Liver (tissue), 9 donors: Measurements from ENCODE around the gene FARS2. TPM values are rescaled to one million over a fixed set of nuclear protein-coding genes. Genes with fewer than 3 reads are reported as not detected.

Experiments
- DNase-seq: peaks from one replicate; pipeline ENCODE4 v3.0.0-alpha.2; 2017; ENCODE audit warnings: low spot score
- H3K27ac ChIP-seq, 2 donors: one replicate each; pipeline ENCODE4 v1.7.0; 2013; ENCODE audit warnings: inconsistent platforms in 2 of 2, low read length in 2 of 2, control low read depth in 1 of 2, low read depth in 1 of 2, mild to moderate bottlenecking in 1 of 2
- H3K27me3 ChIP-seq, 4 donors: one replicate each; pipeline versions ENCODE4 v1.6.1 to v1.7.0; 2013; ENCODE audit warnings: low read length in 3 of 4, inconsistent platforms in 1 of 4, mild to moderate bottlenecking in 1 of 4, moderate library complexity in 1 of 4; ENCODE audit not compliant: control insufficient read depth in 4 of 4, insufficient read depth in 4 of 4
- H3K36me3 ChIP-seq, 4 donors: one replicate each; pipeline versions ENCODE4 v1.6.1 to v1.7.0; 2013; ENCODE audit warnings: low read length in 3 of 4, mild to moderate bottlenecking in 3 of 4, low read depth in 1 of 4, moderate library complexity in 1 of 4; ENCODE audit not compliant: control insufficient read depth in 4 of 4, insufficient read depth in 3 of 4
- H3K4me1 ChIP-seq, 4 donors: one replicate each; pipeline versions ENCODE4 v1.6.1 to v1.7.0; 2013; ENCODE audit warnings: low read length in 3 of 4, mild to moderate bottlenecking in 3 of 4, moderate library complexity in 1 of 4; ENCODE audit not compliant: control insufficient read depth in 4 of 4, insufficient read depth in 4 of 4
- H3K4me3 ChIP-seq, 3 donors: one replicate each; pipeline versions ENCODE4 v1.6.1 to v1.7.0; 2013; ENCODE audit warnings: low read length in 3 of 3, control low read depth in 1 of 3, low read depth in 1 of 3, mild to moderate bottlenecking in 1 of 3
- H3K9ac ChIP-seq, 2 donors: one replicate each; pipeline ENCODE4 v1.7.0; 2013; ENCODE audit warnings: low read length in 2 of 2, mild to moderate bottlenecking in 2 of 2, moderate library complexity in 2 of 2, control low read depth in 1 of 2, low read depth in 1 of 2
- H3K9me3 ChIP-seq, 4 donors: one replicate each; pipeline versions ENCODE4 v1.6.1 to v1.7.0; 2013; ENCODE audit warnings: low read length in 3 of 4; ENCODE audit not compliant: control insufficient read depth in 4 of 4
- ATF3 ChIP-seq: IDR thresholded peaks from 2 replicates; pipeline ENCODE4 v1.6.1; 2016; ENCODE audit warnings: antibody characterized with exemption
- EGR1 ChIP-seq, 2 donors: IDR thresholded peaks; 2 replicates each; pipeline ENCODE4 v1.6.1; 2016 to 2018; ENCODE audit warnings: antibody characterized with exemption in 2 of 2, low read depth in 2 of 2
- FOXA1 ChIP-seq: IDR thresholded peaks from 2 replicates; pipeline ENCODE4 v1.6.1; 2016; ENCODE audit warnings: antibody characterized with exemption
- FOXA2 ChIP-seq: IDR thresholded peaks from 2 replicates; pipeline ENCODE4 v1.6.1; 2016; ENCODE audit warnings: antibody characterized with exemption
- GABPA ChIP-seq, 2 donors: IDR thresholded peaks in 1 of 2; conservative IDR thresholded peaks in 1 of 2; 2 replicates each; pipeline ENCODE4 v1.6.1; 2016; ENCODE audit warnings: antibody characterized with exemption in 2 of 2, mild to moderate bottlenecking in 1 of 2, moderate library complexity in 1 of 2
- HNF4A ChIP-seq, 2 donors: conservative IDR thresholded peaks; 2 replicates each; pipeline ENCODE4 v1.6.1; 2016; ENCODE audit warnings: antibody characterized with exemption in 2 of 2, mild to moderate bottlenecking in 2 of 2
- NR2F2 ChIP-seq: IDR thresholded peaks from 2 replicates; pipeline ENCODE4 v1.6.1; 2016; ENCODE audit warnings: antibody characterized with exemption
- RAD21 ChIP-seq, 2 donors: IDR thresholded peaks; 2 replicates each; pipeline ENCODE4 v1.6.1; 2016; ENCODE audit warnings: antibody characterized with exemption in 2 of 2, mild to moderate bottlenecking in 2 of 2
- REST ChIP-seq: IDR thresholded peaks from 2 replicates; pipeline ENCODE4 v1.6.1; 2016; ENCODE audit warnings: antibody characterized with exemption, mild to moderate bottlenecking
- RXRA ChIP-seq, 2 donors: IDR thresholded peaks; 2 replicates each; pipeline ENCODE4 v1.6.1; 2017 to 2018; ENCODE audit warnings: antibody characterized with exemption in 2 of 2, mild to moderate bottlenecking in 1 of 2
- SP1 ChIP-seq: IDR thresholded peaks from 2 replicates; pipeline ENCODE4 v1.6.1; 2018; ENCODE audit warnings: antibody characterized with exemption, mild to moderate bottlenecking
- TAF1 ChIP-seq: conservative IDR thresholded peaks from 2 replicates; pipeline ENCODE4 v1.6.1; 2016; ENCODE audit warnings: antibody characterized with exemption, mild to moderate bottlenecking
- YY1 ChIP-seq: IDR thresholded peaks from 2 replicates; pipeline ENCODE4 v1.6.1; 2016; ENCODE audit warnings: antibody characterized with exemption, mild to moderate bottlenecking
- ZBTB33 ChIP-seq: IDR thresholded peaks from 2 replicates; pipeline ENCODE4 v1.6.1; 2016; ENCODE audit warnings: antibody characterized with exemption
- WGBS: extraction: QIAGEN DNeasy Blood & Tissue Kit; methylation state at CpG from one replicate; pipeline ENCODE4 v1.1.7; 2013; 5-methylcytosine and 5-hydroxymethylcytosine counted together
- polyA plus RNA-seq, 2 donors: library from polyadenylated mRNA; stranded (reverse) in 1 of 2; unstranded in 1 of 2; fragments of 200-250 nt in 1 of 2; fragments of >200 nt in 1 of 2; fragmentation: Nextera tagmentation in 1 of 2; extraction: Ambion mirVana in 1 of 2; gene quantifications; one replicate each; pipeline versions ENCODE4 v1.2.1 to v1.2.3, GENCODE V29; 2013 to 2015
- total RNA-seq, 2 donors: library from RNA; depleted of rRNA; stranded (reverse); fragments of >200 nt; gene quantifications; one replicate each; pipeline ENCODE4 v1.2.3, GENCODE V29; 2014
- TF ChIP-seq, protein P1 (sequence below): fragments of 150-350 bp; IDR thresholded peaks from 2 replicates; pipeline ENCODE4 v1.5.1; 2017; ENCODE audit warnings: improper control_type of control experiment, low read depth, low read length; ENCODE audit not compliant: missing input control
- TF ChIP-seq, protein P2 (sequence below): IDR thresholded peaks from 2 replicates; pipeline ENCODE4 v1.6.1; 2016; ENCODE audit warnings: antibody characterized with exemption
- donor health status: healthy.
- donor health status: healthy.
- donor health status: healthy.
- donor health status: healthy.
- donor health status: healthy.

Gene FARS2
- total and polyA plus RNA-seq, 4 donors, result 7.8 to 25.9 (median 11.2) TPM

- H3K4me3 ChIP-seq, result no peak overlapping the region
- H3K9ac ChIP-seq, result no peak overlapping the region
- H3K4me1 ChIP-seq, result no peaks in the 10 kb centered on the region
- H3K27ac ChIP-seq, result no peak overlapping the region
- H3K27me3 ChIP-seq, result no peaks in the 10 kb centered on the region
- TF ChIP-seq ZBTB33 (no peak), GABPA (IDR thresholded peaks at IDR 0.05 in 1 of 2, conservative IDR thresholded peaks at IDR 0.05 in 1 of 2) (no peak), SP1 (no peak), RAD21 (IDR thresholded peaks at IDR 0.05) (no peak), FOXA2 (no peak), TAF1 (no peak)
- TF ChIP-seq, protein P1, sequence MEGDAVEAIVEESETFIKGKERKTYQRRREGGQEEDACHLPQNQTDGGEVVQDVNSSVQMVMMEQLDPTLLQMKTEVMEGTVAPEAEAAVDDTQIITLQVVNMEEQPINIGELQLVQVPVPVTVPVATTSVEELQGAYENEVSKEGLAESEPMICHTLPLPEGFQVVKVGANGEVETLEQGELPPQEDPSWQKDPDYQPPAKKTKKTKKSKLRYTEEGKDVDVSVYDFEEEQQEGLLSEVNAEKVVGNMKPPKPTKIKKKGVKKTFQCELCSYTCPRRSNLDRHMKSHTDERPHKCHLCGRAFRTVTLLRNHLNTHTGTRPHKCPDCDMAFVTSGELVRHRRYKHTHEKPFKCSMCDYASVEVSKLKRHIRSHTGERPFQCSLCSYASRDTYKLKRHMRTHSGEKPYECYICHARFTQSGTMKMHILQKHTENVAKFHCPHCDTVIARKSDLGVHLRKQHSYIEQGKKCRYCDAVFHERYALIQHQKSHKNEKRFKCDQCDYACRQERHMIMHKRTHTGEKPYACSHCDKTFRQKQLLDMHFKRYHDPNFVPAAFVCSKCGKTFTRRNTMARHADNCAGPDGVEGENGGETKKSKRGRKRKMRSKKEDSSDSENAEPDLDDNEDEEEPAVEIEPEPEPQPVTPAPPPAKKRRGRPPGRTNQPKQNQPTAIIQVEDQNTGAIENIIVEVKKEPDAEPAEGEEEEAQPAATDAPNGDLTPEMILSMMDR, result no peak
- TF ChIP-seq, protein P2, sequence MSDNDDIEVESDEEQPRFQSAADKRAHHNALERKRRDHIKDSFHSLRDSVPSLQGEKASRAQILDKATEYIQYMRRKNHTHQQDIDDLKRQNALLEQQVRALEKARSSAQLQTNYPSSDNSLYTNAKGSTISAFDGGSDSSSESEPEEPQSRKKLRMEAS, result no peak
- H3K9me3 ChIP-seq, result no peaks in the 10 kb centered on the region
- 97% methylated on average over 7 of the region's 7 CpGs for WGBS
- DNase-seq, result no peak
- no peaks in the 10 kb centered on the region for H3K36me3 ChIP-seq
These were observed 333.9 kb downstream of the FARS2 start for GRCh38 chr6:5595184-5595583.

DNA sequence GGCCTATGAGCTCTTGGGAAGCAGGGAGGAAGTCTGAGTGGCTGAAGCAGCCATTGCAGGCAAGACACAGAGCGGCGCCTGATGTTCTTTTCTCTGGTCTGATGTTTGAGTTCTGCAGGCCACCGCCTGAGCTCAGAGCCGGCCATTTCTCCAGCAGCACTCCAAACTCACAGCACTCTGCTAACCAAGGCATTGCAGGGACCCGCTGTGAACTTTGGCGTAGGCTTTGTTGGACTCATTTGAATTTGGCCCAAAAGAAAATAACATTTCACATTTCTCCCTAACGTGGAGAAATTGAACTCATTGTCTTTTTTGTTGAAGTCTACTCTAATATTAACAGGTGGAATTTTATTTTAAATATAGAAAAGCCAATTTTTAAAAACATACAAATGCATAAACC is 336.1 kb downstream of the FARS2 start:
- H3K27me3 ChIP-seq, result no peaks in the 10 kb centered on the region
- TF ChIP-seq YY1 (no peak), TAF1 (no peak), NR2F2 (no peak), EGR1 (IDR thresholded peaks at IDR 0.05; ENCODE audit: low read depth in 2 of 2) (no peak), RXRA (IDR thresholded peaks at IDR 0.05) (no peak), FOXA1 (no peak), FOXA2 (no peak), SP1 (no peak), GABPA (IDR thresholded peaks at IDR 0.05 in 1 of 2, conservative IDR thresholded peaks at IDR 0.05 in 1 of 2) (no peak), ATF3 (no peak), REST (no peak), HNF4A (conservative IDR thresholded peaks at IDR 0.05) (no peak)
- TF ChIP-seq, protein P1, result no peak
- TF ChIP-seq, protein P2, result no peak
- H3K4me1 ChIP-seq, result no peaks in the 10 kb centered on the region
- no peak overlapping the region for H3K4me3 ChIP-seq
- H3K36me3 ChIP-seq, result no peaks in the 10 kb centered on the region
- DNase-seq, result no peak
- no peak overlapping the region for H3K27ac ChIP-seq
- 96% methylated on average over 7 of the region's 7 CpGs for WGBS
- H3K9me3 ChIP-seq, result no peaks in the 10 kb centered on the region
- no peak overlapping the region for H3K9ac ChIP-seq
